H9 (cell line): ENCODE data around the gene PRRC2B. TPM values are rescaled to one million over a fixed set of nuclear protein-coding genes. Genes with fewer than 3 reads are reported as not detected.
"Not testable (repeated sequence)": the region's sequence is repeated elsewhere in the genome, so short reads cannot be mapped to it uniquely, and the experiment has no call there.

ENCODE experiments used
- DNase-seq: peaks from one replicate; pipeline ENCODE4 v3.0.0-alpha.2; 2017
- H2AFZ ChIP-seq: one replicate; pipeline ENCODE4 v1.6.1; 2013; ENCODE audit warnings: mild to moderate bottlenecking, low read length, control low read depth, moderate library complexity
- H2AK5ac ChIP-seq: 2 replicates; pipeline ENCODE4 v1.6.1; 2013; ENCODE audit warnings: low read length, control low read depth, mixed read lengths; ENCODE audit not compliant: insufficient read length
- H2BK120ac ChIP-seq: one replicate; pipeline ENCODE4 v1.6.1; 2013; ENCODE audit warnings: low read depth, mild to moderate bottlenecking, low read length, control low read depth, inconsistent platforms; ENCODE audit not compliant: poor library complexity, severe bottlenecking
- H2BK12ac ChIP-seq: 2 replicates; pipeline ENCODE4 v1.6.1; 2013; ENCODE audit warnings: low read length, control low read depth, mixed read lengths, low read depth; ENCODE audit not compliant: insufficient read length
- H2BK15ac ChIP-seq: 2 replicates; pipeline ENCODE4 v1.6.1; 2013; ENCODE audit warnings: low read depth, low read length, control low read depth
- H2BK20ac ChIP-seq: one replicate; pipeline ENCODE4 v1.6.1; 2013; ENCODE audit warnings: low read depth, mild to moderate bottlenecking, low read length, control low read depth, inconsistent platforms; ENCODE audit not compliant: poor library complexity, severe bottlenecking
- H2BK5ac ChIP-seq: 2 replicates; pipeline ENCODE4 v1.6.1; 2013; ENCODE audit warnings: low read length, control low read depth, mixed read lengths; ENCODE audit not compliant: insufficient read length
- H3K14ac ChIP-seq: 2 replicates; pipeline ENCODE4 v1.6.1; 2013; ENCODE audit warnings: low read length, control low read depth; ENCODE audit not compliant: insufficient read depth
- H3K18ac ChIP-seq: 2 replicates; pipeline ENCODE4 v1.6.1; 2013; ENCODE audit warnings: low read depth, mild to moderate bottlenecking, mixed read lengths, low read length, control low read depth; ENCODE audit not compliant: insufficient read length
- H3K23ac ChIP-seq: 2 replicates; pipeline ENCODE4 v1.6.1; 2013; ENCODE audit warnings: low read length, control low read depth, mixed read lengths, low read depth; ENCODE audit not compliant: insufficient read length
- H3K23me2 ChIP-seq: 2 replicates; pipeline ENCODE4 v1.6.1; 2013; ENCODE audit warnings: low read depth, mild to moderate bottlenecking, mixed read lengths, low read length, control low read depth; ENCODE audit not compliant: insufficient read length, poor library complexity, severe bottlenecking
- H3K27ac ChIP-seq: 2 replicates; pipeline ENCODE4 v1.5.1; 2013; ENCODE audit warnings: low read length, control low read depth, mixed read lengths, low read depth; ENCODE audit not compliant: insufficient read length
- H3K27me3 ChIP-seq: 2 replicates; pipeline ENCODE4 v1.6.1; 2013; ENCODE audit warnings: low read length, control low read depth, inconsistent platforms; ENCODE audit not compliant: insufficient read depth
- H3K4ac ChIP-seq: 2 replicates; pipeline ENCODE4 v1.6.1; 2013; ENCODE audit warnings: low read depth, mild to moderate bottlenecking, control low read depth, inconsistent platforms, low read length, moderate library complexity
- H3K4me1 ChIP-seq: 2 replicates; pipeline ENCODE4 v1.6.1; 2013; ENCODE audit warnings: low read length, control low read depth, inconsistent platforms; ENCODE audit not compliant: insufficient read depth
- H3K4me2 ChIP-seq: 2 replicates; pipeline ENCODE4 v1.6.1; 2013; ENCODE audit warnings: low read length, control low read depth, mixed read lengths; ENCODE audit not compliant: insufficient read length, insufficient read depth
- H3K56ac ChIP-seq: 2 replicates; pipeline ENCODE4 v1.6.1; 2013; ENCODE audit warnings: low read depth, mild to moderate bottlenecking, mixed read lengths, low read length, control low read depth; ENCODE audit not compliant: insufficient read length
- H3K79me1 ChIP-seq: 2 replicates; pipeline ENCODE4 v1.6.1; 2013; ENCODE audit warnings: low read depth, mild to moderate bottlenecking, moderate library complexity, low read length, control low read depth, inconsistent platforms; ENCODE audit not compliant: insufficient read depth, poor library complexity, severe bottlenecking
- H3K79me2 ChIP-seq: 2 replicates; pipeline ENCODE4 v1.6.1; 2013; ENCODE audit warnings: low read length, control low read depth, inconsistent platforms; ENCODE audit not compliant: insufficient read depth
- H3K9ac ChIP-seq: 2 replicates; pipeline ENCODE4 v1.6.1; 2013; ENCODE audit warnings: low read length, control low read depth, mixed read lengths; ENCODE audit not compliant: insufficient read length; ENCODE audit errors: extremely low read depth
- H3K9me3 ChIP-seq: one replicate; pipeline ENCODE4 v1.6.1; 2013; ENCODE audit warnings: low read depth, low read length, inconsistent platforms; ENCODE audit not compliant: control insufficient read depth
- H3T11ph ChIP-seq: one replicate; pipeline ENCODE4 v1.6.1; 2013; ENCODE audit warnings: mild to moderate bottlenecking, low read length, control low read depth, inconsistent platforms
- H4K20me1 ChIP-seq: one replicate; pipeline ENCODE4 v1.6.1; 2013; ENCODE audit not compliant: control insufficient read depth, insufficient read length, insufficient read depth
- H4K5ac ChIP-seq: 2 replicates; pipeline ENCODE4 v1.6.1; 2013; ENCODE audit warnings: low read depth, mild to moderate bottlenecking, mixed read lengths, low read length, control low read depth; ENCODE audit not compliant: insufficient read length
- H4K8ac ChIP-seq: replicated peaks from 2 replicates; pipeline ENCODE4 v1.6.1; 2013; ENCODE audit warnings: low read length, control low read depth, mixed read lengths, low read depth; ENCODE audit not compliant: insufficient read length
- H4K91ac ChIP-seq: 2 replicates; pipeline ENCODE4 v1.6.1; 2013; ENCODE audit warnings: low read depth, mild to moderate bottlenecking, moderate library complexity, mixed read lengths, low read length, control low read depth; ENCODE audit not compliant: insufficient read length
- H3K27ac Mint-ChIP-seq, 3 experiments: 2 replicates in 2 of 3; 3 replicates in 1 of 3; pipeline ENCODE4 v1.8.0; 2020 to 2021; ENCODE audit warnings: mixed read lengths in 3 of 3, mild to moderate bottlenecking in 1 of 3, moderate library complexity in 1 of 3
- H3K27me3 Mint-ChIP-seq: 2 replicates; pipeline ENCODE4 v1.8.0; 2021; ENCODE audit warnings: low read depth, mild to moderate bottlenecking, moderate library complexity, mixed read lengths
- H3K36me3 Mint-ChIP-seq, 3 experiments: 2 replicates in 2 of 3; 3 replicates in 1 of 3; pipeline ENCODE4 v1.8.0; 2020 to 2021; ENCODE audit warnings: low read depth in 3 of 3, mixed read lengths in 3 of 3; ENCODE audit not compliant: insufficient read depth in 1 of 3
- H3K4me1 Mint-ChIP-seq, 2 experiments: 2 replicates each; pipeline ENCODE4 v1.8.0; 2020; ENCODE audit warnings: mixed read lengths in 2 of 2
- H3K4me3 Mint-ChIP-seq, 2 experiments: 2 replicates in 1 of 2; 3 replicates in 1 of 2; pipeline ENCODE4 v1.8.0; 2020 to 2021; ENCODE audit warnings: mild to moderate bottlenecking in 2 of 2, mixed read lengths in 2 of 2, moderate library complexity in 1 of 2
- H3K9me3 Mint-ChIP-seq, 2 experiments: 2 replicates in 1 of 2; 3 replicates in 1 of 2; pipeline ENCODE4 v1.8.0; 2020; ENCODE audit warnings: mild to moderate bottlenecking in 2 of 2, mixed read lengths in 2 of 2, moderate library complexity in 1 of 2
- CTCF ChIP-seq: fragments of 200-600 bp; sonication (generic); conservative IDR thresholded peaks from 3 replicates; pipeline ENCODE4 v1.8.0; 2021; ENCODE audit warnings: antibody characterized with exemption, mild to moderate bottlenecking
- WGBS: extraction: QIAGEN DNeasy Blood & Tissue Kit; methylation state at CpG from one replicate; pipeline ENCODE4 v1.1.7; 2013; ENCODE audit warnings: missing lambda C conversion rate, low lambda C conversion rate, mixed read lengths; ENCODE audit not compliant: insufficient read length; ENCODE audit errors: extremely low coverage; 5-methylcytosine and 5-hydroxymethylcytosine counted together
- long read RNA-seq: library from polyadenylated mRNA; unstranded; transcript quantifications from one replicate; pipeline ENCODE4 v2.0.0, GENCODE V29; 2020
- total RNA-seq: library from RNA; stranded (reverse); gene quantifications from 2 replicates; pipeline ENCODE4 v1.2.1, GENCODE V29; 2021

The PRRC2B gene
- 243 and 251 TPM in 2 replicates for total RNA-seq
- long read RNA-seq, full-length matches to known transcripts = 8 of 110 reads
- long read RNA-seq, partial matches to known transcripts = 26 of 110 reads
- long read RNA-seq, other reads (novel, unspliced or antisense) = 76 of 110 reads

GRCh38 chr9:131393622-131394463 lies at the start of gene PRRC2B:
PRRC2B (plus strand) TSS chr9:131394086; CDS start chr9:131430145, 36,059 bp downstream.
- H2BK120ac ChIP-seq = peak within 1 kb of the TSS; percentile 63
- H3K79me2 ChIP-seq = peaks cover 39% of the 10 kb centered on the region
- H3K4me1 ChIP-seq = peaks cover 18% of the 10 kb centered on the region
- no peak within 1 kb of the TSS for H3K23ac ChIP-seq
- no peak within 1 kb of the TSS for H2BK5ac ChIP-seq
- H3K27ac ChIP-seq = peak within 1 kb of the TSS; percentile 73
- H2BK20ac ChIP-seq = no peak within 1 kb of the TSS
- peak; percentile 50; the same call in 2 of the 3 replicates for TF ChIP-seq CTCF
- H3K27ac Mint-ChIP-seq = peak within 1 kb of the TSS; percentile 96 to 100 (median 99)
- peak; percentile 96 for DNase-seq
- no peaks in the 10 kb centered on the region for H4K20me1 ChIP-seq
- H2AFZ ChIP-seq = no peak within 1 kb of the TSS
- no peak within 1 kb of the TSS for H4K8ac ChIP-seq
- H2BK15ac ChIP-seq = no peak within 1 kb of the TSS
- no peaks in the 10 kb centered on the region; a peak in 1 of 5 replicates for H3K9me3 Mint-ChIP-seq
- H4K5ac ChIP-seq = no peak within 1 kb of the TSS
- H3K9me3 ChIP-seq = no peaks in the 10 kb centered on the region
- H3K56ac ChIP-seq = no peak within 1 kb of the TSS
- H2AK5ac ChIP-seq = no peak within 1 kb of the TSS
- H3K4me1 Mint-ChIP-seq = peaks cover 46 to 58% of the 10 kb centered on the region in 2 experiments
- no peak within 1 kb of the TSS for H2BK12ac ChIP-seq
- H3K9ac ChIP-seq = peak within 1 kb of the TSS; percentile 86
- peak within 1 kb of the TSS; percentile 77; the same call in 1 of the 2 replicates for H3K14ac ChIP-seq
- no peak within 1 kb of the TSS for H4K91ac ChIP-seq
- peak within 1 kb of the TSS; percentile 88 to 98 for H3K4me3 Mint-ChIP-seq
- H3K27me3 ChIP-seq = no peaks in the 10 kb centered on the region; the same call in 1 of the 2 replicates
- no peak within 1 kb of the TSS for H3T11ph ChIP-seq
- no peaks in the 10 kb centered on the region for H3K27me3 Mint-ChIP-seq
- H3K23me2 ChIP-seq = peaks cover 22% of the 10 kb centered on the region
- H3K36me3 Mint-ChIP-seq = peaks cover 14 to 27% (median 22%) of the 10 kb centered on the region in 3 experiments
- H3K4me2 ChIP-seq = peak within 1 kb of the TSS; percentile 97
- H3K79me1 ChIP-seq = no peaks in the 10 kb centered on the region
- WGBS = no CpG with 5 or more reads among the region's 114 CpGs
- H3K4ac ChIP-seq = peak within 1 kb of the TSS; percentile 31; the same call in 1 of the 2 replicates
- H3K18ac ChIP-seq = peak within 1 kb of the TSS; percentile 22

- not testable (repeated sequence) for H3K27ac Mint-ChIP-seq, H2AFZ ChIP-seq, H3K9ac ChIP-seq, H2BK120ac ChIP-seq, H3K9me3 ChIP-seq, H3K23ac ChIP-seq, H3K9me3 Mint-ChIP-seq, H2BK15ac ChIP-seq, DNase-seq, H3K79me1 ChIP-seq, H3K23me2 ChIP-seq, H4K20me1 ChIP-seq, H2BK5ac ChIP-seq, H3K4me1 ChIP-seq, H2BK20ac ChIP-seq, H4K91ac ChIP-seq, H3K18ac ChIP-seq, H3K4ac ChIP-seq, H2BK12ac ChIP-seq, H3K27ac ChIP-seq, H2AK5ac ChIP-seq, H3K27me3 ChIP-seq, H3K79me2 ChIP-seq, H4K8ac ChIP-seq, H3K56ac ChIP-seq, H3K4me2 ChIP-seq, H3K36me3 Mint-ChIP-seq, H3T11ph ChIP-seq, H3K14ac ChIP-seq, H3K4me3 Mint-ChIP-seq, H4K5ac ChIP-seq
- no CpG with 5 or more reads among the region's 11 CpGs for WGBS
- Mint-ChIP-seq H3K27me3 (peaks cover 18% of the 10 kb centered on the region), H3K4me1 (peaks cover 7 to 11% of the 10 kb centered on the region in 2 experiments)
These were observed 48.9 kb upstream of the PRRC2B start for GRCh38 chr9:131344931-131345535.
